ENCODE measurements around the gene ZBTB7B. TPM values are rescaled to one million over a fixed set of nuclear protein-coding genes. Genes with fewer than 3 reads are reported as not detected.
A peak's percentile ranks its signal among the peaks of the same experiment; 100 is the strongest.

ZBTB7B gene
- total RNA-seq, 1 donor: 15.5 TPM

- H3K4me3 ChIP-seq (ENCODE audit: low read depth, low read length): no peak overlapping the region
- TF ChIP-seq, protein P1, sequence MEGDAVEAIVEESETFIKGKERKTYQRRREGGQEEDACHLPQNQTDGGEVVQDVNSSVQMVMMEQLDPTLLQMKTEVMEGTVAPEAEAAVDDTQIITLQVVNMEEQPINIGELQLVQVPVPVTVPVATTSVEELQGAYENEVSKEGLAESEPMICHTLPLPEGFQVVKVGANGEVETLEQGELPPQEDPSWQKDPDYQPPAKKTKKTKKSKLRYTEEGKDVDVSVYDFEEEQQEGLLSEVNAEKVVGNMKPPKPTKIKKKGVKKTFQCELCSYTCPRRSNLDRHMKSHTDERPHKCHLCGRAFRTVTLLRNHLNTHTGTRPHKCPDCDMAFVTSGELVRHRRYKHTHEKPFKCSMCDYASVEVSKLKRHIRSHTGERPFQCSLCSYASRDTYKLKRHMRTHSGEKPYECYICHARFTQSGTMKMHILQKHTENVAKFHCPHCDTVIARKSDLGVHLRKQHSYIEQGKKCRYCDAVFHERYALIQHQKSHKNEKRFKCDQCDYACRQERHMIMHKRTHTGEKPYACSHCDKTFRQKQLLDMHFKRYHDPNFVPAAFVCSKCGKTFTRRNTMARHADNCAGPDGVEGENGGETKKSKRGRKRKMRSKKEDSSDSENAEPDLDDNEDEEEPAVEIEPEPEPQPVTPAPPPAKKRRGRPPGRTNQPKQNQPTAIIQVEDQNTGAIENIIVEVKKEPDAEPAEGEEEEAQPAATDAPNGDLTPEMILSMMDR (IDR thresholded peaks at IDR 0.05; ENCODE audit: insufficient read depth, low read depth, low read length): no peak
- no peak for DNase-seq (ENCODE audit: low read depth)
These were observed 14.3 kb upstream of the ZBTB7B start for GRCh38 chr1:154988058-154988954.

- H3K4me3 ChIP-seq (ENCODE audit: low read depth, low read length): no peak overlapping the region
- TF ChIP-seq, protein P1 (IDR thresholded peaks at IDR 0.05; ENCODE audit: insufficient read depth, low read depth, low read length): no peak
- DNase-seq (ENCODE audit: low read depth): no peak
These were observed 13.3 kb upstream of the ZBTB7B start for GRCh38 chr1:154989195-154989860.

- TF ChIP-seq, protein P1 (IDR thresholded peaks at IDR 0.05; ENCODE audit: insufficient read depth, low read depth, low read length): no peak
- DNase-seq (ENCODE audit: low read depth): no peak
- no peak overlapping the region for H3K4me3 ChIP-seq (ENCODE audit: low read depth, low read length)
These were observed 12.3 kb upstream of the ZBTB7B start for GRCh38 chr1:154990276-154990675.

DNA sequence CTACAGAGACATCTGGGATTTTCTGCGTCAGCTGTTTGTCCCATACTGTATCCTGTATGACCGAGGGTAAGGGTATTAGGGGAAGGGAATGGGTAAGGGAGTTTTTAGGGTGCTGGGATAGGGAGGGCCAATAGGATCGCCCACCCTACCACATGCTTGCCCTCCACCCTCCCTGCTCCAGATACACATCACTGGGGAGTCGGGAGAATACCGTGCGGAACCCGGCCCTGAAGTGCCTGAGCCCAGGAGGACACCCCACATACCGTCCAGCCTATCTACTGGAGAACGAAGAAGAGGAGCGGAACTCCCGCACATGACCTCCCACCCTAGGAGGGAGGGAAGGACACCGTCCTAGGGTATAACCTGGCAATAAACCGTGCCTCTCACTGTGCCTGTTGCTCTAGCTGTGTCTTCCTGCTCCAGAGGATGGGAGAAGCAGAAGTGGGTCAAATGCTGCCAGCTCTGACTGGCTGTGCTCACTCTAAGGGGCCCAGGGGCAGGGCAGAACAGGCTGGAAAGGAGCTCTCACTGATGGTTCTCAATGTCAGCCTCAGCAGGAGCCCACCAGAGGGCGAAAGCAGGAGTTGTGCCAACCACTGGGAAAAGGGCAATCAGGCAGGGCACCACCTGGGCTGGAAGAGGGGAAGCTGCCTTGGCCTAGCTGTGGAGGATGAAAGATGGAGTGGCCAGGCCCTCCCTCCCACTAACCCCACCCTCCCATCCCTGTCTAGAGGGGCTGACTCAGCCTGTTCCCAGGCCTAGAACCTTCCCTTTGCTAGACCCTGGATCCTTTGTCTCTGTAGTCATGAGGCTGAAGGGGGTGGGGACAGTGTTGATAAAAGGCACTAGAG lies 9.7 kb upstream of the ZBTB7B start:
- no peak overlapping the region for H3K4me3 ChIP-seq (ENCODE audit: low read depth, low read length)
- TF ChIP-seq, protein P1 (IDR thresholded peaks at IDR 0.05; ENCODE audit: insufficient read depth, low read depth, low read length): peak; percentile 22
- peak; percentile 35 for DNase-seq (ENCODE audit: low read depth)

DNA sequence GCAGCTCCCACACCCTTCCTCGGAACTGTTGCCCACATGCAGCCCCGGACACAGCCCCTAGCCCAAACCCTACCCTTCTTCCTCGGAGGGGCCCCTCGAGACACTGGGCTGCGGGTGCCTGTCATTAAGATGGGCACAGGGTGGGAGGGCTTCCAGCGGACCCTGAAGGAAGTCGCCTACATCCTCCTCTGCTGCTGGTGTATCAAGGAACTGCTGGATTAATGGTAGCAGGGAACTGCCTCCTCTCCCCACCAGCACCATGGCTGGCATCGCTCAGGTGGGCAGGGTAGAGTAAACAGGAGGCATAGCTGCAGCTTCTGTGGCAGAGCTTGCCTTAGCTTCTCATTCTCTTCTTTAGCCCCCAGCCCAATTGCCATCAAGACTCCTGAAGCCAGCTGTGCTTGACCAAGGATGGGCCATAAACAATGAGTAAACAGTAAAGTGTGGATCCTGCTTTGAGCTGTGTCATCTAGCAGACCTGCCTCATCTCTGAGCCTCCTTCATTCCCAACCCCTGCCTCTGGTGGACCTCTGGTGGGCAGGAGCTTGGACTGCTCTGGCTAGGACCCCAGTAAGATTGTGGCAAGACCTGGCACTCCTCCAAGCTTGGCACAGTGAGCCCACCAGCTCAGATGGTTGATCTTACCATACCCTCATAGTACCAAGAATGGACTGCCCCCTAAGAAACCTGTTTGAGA lies 8.9 kb upstream of the ZBTB7B start, which contains the start of gene LENEP:
Gene LENEP (plus strand): TSS at position 15 of the 697 bp plus-strand sequence. CDS start 22 bp downstream, at position 37.
- H3K4me3 ChIP-seq (ENCODE audit: low read depth, low read length): no peak within 1 kb of the TSS
- TF ChIP-seq, protein P1 (IDR thresholded peaks at IDR 0.05; ENCODE audit: insufficient read depth, low read depth, low read length): no peak
- DNase-seq (ENCODE audit: low read depth): no peak

- DNase-seq (ENCODE audit: low read depth): no peak
- TF ChIP-seq, protein P1 (IDR thresholded peaks at IDR 0.05; ENCODE audit: insufficient read depth, low read depth, low read length): no peak
- H3K4me3 ChIP-seq (ENCODE audit: low read depth, low read length): no peak overlapping the region
These were observed 8.4 kb upstream of the ZBTB7B start for GRCh38 chr1:154994269-154994587.

Measured in fibroblast of villous mesenchyme (primary cell).